ENCODE measurements around the gene SENP8. TPM values are rescaled to one million over a fixed set of nuclear protein-coding genes. Genes with fewer than 3 reads are reported as not detected.

Gene SENP8
- total RNA-seq, 4 donors from 2014 or later = 1.2 to 2.2 (median 1.9) TPM

- Histone ChIP-seq H3K9me3 (no peaks in the 10 kb centered on the region), H3K27ac (no peak overlapping the region), H3K4me1 (no peaks in the 10 kb centered on the region), H3K36me3 (no peaks in the 10 kb centered on the region), H3K27me3 (no peaks in the 10 kb centered on the region), H3K4me3 (no peak overlapping the region)
- TF ChIP-seq POLR2A (IDR thresholded peaks at IDR 0.05) (no peak), EP300 (IDR thresholded peaks at IDR 0.05) (no peak)
- TF ChIP-seq, protein P1, sequence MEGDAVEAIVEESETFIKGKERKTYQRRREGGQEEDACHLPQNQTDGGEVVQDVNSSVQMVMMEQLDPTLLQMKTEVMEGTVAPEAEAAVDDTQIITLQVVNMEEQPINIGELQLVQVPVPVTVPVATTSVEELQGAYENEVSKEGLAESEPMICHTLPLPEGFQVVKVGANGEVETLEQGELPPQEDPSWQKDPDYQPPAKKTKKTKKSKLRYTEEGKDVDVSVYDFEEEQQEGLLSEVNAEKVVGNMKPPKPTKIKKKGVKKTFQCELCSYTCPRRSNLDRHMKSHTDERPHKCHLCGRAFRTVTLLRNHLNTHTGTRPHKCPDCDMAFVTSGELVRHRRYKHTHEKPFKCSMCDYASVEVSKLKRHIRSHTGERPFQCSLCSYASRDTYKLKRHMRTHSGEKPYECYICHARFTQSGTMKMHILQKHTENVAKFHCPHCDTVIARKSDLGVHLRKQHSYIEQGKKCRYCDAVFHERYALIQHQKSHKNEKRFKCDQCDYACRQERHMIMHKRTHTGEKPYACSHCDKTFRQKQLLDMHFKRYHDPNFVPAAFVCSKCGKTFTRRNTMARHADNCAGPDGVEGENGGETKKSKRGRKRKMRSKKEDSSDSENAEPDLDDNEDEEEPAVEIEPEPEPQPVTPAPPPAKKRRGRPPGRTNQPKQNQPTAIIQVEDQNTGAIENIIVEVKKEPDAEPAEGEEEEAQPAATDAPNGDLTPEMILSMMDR (IDR thresholded peaks at IDR 0.05) = no peak
- no peak for DNase-seq (ENCODE audit: low spot score in 2 of 2)
- 44 to 53% methylated on average over 2 of the region's 2 CpGs for WGBS, 2 donors
These were observed 9.6 kb downstream of the SENP8 start for GRCh38 chr15:72127724-72128322.

DNA sequence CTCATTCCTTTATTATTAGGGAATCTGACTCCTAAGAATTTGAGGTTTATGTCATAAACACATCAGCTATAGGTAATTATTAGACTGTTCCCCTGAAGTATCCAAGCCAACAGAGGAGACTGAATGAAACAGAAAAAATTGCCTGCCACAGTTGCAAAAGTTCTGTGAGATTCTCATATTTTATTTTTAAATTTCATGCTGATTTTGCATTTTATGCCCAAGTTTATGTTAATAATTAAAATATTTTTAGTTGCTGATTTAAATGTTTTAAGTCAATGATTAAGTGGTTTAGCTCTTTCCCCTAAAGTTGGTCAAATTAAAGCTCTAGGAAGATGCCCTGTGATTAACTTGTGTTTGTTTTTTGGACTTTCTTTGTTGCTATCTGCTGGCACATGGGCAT is 10.2 kb downstream of the SENP8 start:
- Histone ChIP-seq H3K9me3 (no peaks in the 10 kb centered on the region), H3K4me3 (no peak overlapping the region), H3K4me1 (no peaks in the 10 kb centered on the region), H3K27me3 (no peaks in the 10 kb centered on the region), H3K36me3 (no peaks in the 10 kb centered on the region), H3K27ac (no peak overlapping the region)
- TF ChIP-seq, protein P1 (IDR thresholded peaks at IDR 0.05) = no peak
- TF ChIP-seq EP300 (IDR thresholded peaks at IDR 0.05) (no peak), POLR2A (IDR thresholded peaks at IDR 0.05) (no peak)
- DNase-seq (ENCODE audit: low spot score in 2 of 2) = no peak

DNA sequence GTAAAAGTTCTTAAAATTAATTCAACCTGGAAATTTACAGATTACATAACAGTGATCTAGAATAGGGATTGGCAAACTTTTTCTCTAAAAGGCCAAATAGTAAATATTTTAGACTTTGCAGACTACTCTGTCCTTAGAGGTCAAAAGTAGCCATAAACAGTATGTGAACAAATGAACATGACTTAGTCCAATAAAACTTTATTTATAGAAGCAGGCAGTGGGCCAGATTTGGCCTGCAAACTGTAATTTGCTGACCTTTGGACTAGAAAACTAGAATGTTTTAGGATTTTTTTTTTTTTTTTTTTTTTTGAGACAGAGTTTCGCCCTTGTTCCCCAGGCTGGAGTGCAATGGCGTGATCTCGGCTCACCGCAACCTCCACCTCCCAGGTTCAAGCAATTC is 12.1 kb downstream of the SENP8 start:
- no peak for DNase-seq (ENCODE audit: low spot score in 2 of 2)
- Histone ChIP-seq H3K4me1 (no peaks in the 10 kb centered on the region), H3K27me3 (no peaks in the 10 kb centered on the region), H3K9me3 (no peaks in the 10 kb centered on the region), H3K4me3 (no peak overlapping the region), H3K27ac (no peak overlapping the region), H3K36me3 (no peaks in the 10 kb centered on the region)
- TF ChIP-seq, protein P1 (IDR thresholded peaks at IDR 0.05) = no peak
- no peak for TF ChIP-seq EP300 (IDR thresholded peaks at IDR 0.05)
- no peak for TF ChIP-seq POLR2A (IDR thresholded peaks at IDR 0.05)
- 95 to 98% methylated on average over 4 of the region's 4 CpGs for WGBS, 2 donors

DNA sequence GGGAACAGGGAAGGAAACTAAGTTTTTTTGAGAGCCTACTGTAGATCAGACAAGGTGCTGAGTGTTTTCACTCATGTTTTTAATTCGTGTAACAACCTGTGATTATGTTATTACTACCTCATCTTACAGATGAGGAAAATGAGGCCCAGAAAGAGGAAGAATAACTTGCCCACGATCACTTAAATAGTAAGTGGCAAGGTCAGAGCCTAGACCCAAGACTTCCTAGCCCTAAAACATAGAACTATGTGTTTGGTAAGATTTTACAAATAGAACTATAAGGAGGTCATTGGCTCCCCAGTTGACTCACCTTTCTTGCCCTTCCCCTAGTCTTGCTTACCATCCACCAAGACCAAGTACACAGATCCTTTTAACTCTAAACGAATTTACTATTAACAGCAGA is 13.7 kb downstream of the SENP8 start:
- H3K9me3 ChIP-seq = no peaks in the 10 kb centered on the region
- no peak overlapping the region for H3K4me3 ChIP-seq
- no peak for DNase-seq (ENCODE audit: low spot score in 2 of 2)
- WGBS, 2 donors = 61 to 63% methylated on average over 3 of the region's 3 CpGs
- no peaks in the 10 kb centered on the region for H3K36me3 ChIP-seq
- no peak overlapping the region for H3K27ac ChIP-seq
- H3K27me3 ChIP-seq = no peaks in the 10 kb centered on the region
- TF ChIP-seq EP300 (IDR thresholded peaks at IDR 0.05) = no peak
- TF ChIP-seq POLR2A (IDR thresholded peaks at IDR 0.05) = no peak
- TF ChIP-seq, protein P1 (IDR thresholded peaks at IDR 0.05) = no peak
- no peaks in the 10 kb centered on the region for H3K4me1 ChIP-seq

GRCh38 chr15:72133211-72133610 is 15.0 kb downstream of the SENP8 start:
- no peak overlapping the region for H3K27ac ChIP-seq
- no peak for TF ChIP-seq POLR2A (IDR thresholded peaks at IDR 0.05)
- TF ChIP-seq, protein P1 (IDR thresholded peaks at IDR 0.05) = no peak
- TF ChIP-seq EP300 (IDR thresholded peaks at IDR 0.05) = no peak
- H3K9me3 ChIP-seq = no peaks in the 10 kb centered on the region
- 89 to 91% methylated on average over 1 of the region's 1 CpG for WGBS, 2 donors
- H3K4me1 ChIP-seq = no peaks in the 10 kb centered on the region
- no peaks in the 10 kb centered on the region for H3K36me3 ChIP-seq
- no peak for DNase-seq (ENCODE audit: low spot score in 2 of 2)
- no peaks in the 10 kb centered on the region for H3K27me3 ChIP-seq
- no peak overlapping the region for H3K4me3 ChIP-seq

All from tibial nerve (tissue), 4 donors.